Panc1 (cell line): ENCODE results near the gene ATP5F1E. TPM values are rescaled to one million over a fixed set of nuclear protein-coding genes. Genes with fewer than 3 reads are reported as not detected.

Source experiments
- ATAC-seq: fragments of 200-7000 bp; cut with Tn5 transposase; 2 replicates; pipeline ENCODE4 v1.9.1; 2020; ENCODE audit warnings: mild to moderate bottlenecking, moderate library complexity
- BruUV-seq: library from RNA; stranded (reverse); fragments of 400-500 nt; replicated peaks from 2 replicates; lab custom pipeline; 2021; lab: Mats Ljungman, UMichigan
- CTCF ChIA-PET: fragments of 300-600 bp; sonication (Branson Sonifier 250); formaldehyde crosslinking; loops from one replicate; lab custom pipeline; 2022; ENCODE audit warnings: antibody characterized with exemption; lab: Charles Lee
- POLR2A ChIA-PET: fragments of 300-600 bp; sonication (Branson Sonifier 250); formaldehyde crosslinking; loops from one replicate; lab custom pipeline; 2022; ENCODE audit warnings: antibody characterized with exemption; lab: Charles Lee
- DNase-seq: peaks from one replicate; pipeline ENCODE4 v3.0.0-alpha.2; 2010; ENCODE audit warnings: low read depth, low spot score
- H3K27ac ChIP-seq: 2 replicates; pipeline ENCODE4 v1.5.1; 2011; ENCODE audit warnings: mild to moderate bottlenecking, low read length, inconsistent platforms
- H3K27me3 ChIP-seq: fragments of 200-500 bp; sonication (Bioruptor generic); 2 replicates; pipeline ENCODE4 v1.6.0; 2014; ENCODE audit warnings: low read length, inconsistent platforms; ENCODE audit not compliant: control insufficient read depth, insufficient read depth
- H3K36me3 ChIP-seq: fragments of 200-500 bp; sonication (Bioruptor generic); 2 replicates; pipeline ENCODE4 v1.5.1; 2014; ENCODE audit warnings: inconsistent platforms, mild to moderate bottlenecking, low read length, moderate library complexity; ENCODE audit not compliant: control insufficient read depth, insufficient read depth
- H3K4me1 ChIP-seq: 2 replicates; pipeline ENCODE4 v1.5.1; 2011; ENCODE audit warnings: inconsistent platforms, mild to moderate bottlenecking, low read length, moderate library complexity; ENCODE audit not compliant: control insufficient read depth, insufficient read depth
- H3K4me3 ChIP-seq, 2 experiments: 2 replicates each; pipeline ENCODE4 v1.5.1; 2011 to 2012; ENCODE audit warnings: low read depth in 2 of 2, low read length in 2 of 2, mild to moderate bottlenecking in 2 of 2, inconsistent platforms in 1 of 2, moderate library complexity in 1 of 2
- H3K9me3 ChIP-seq: fragments of 200-500 bp; sonication (Bioruptor generic); 2 replicates; pipeline ENCODE4 v1.5.1; 2014; ENCODE audit warnings: low read depth, mild to moderate bottlenecking, inconsistent platforms, low read length, moderate library complexity; ENCODE audit not compliant: control insufficient read depth, insufficient read depth
- POLR2AphosphoS5 ChIP-seq: IDR thresholded peaks from 2 replicates; pipeline ENCODE4 v1.6.1; 2012; ENCODE audit warnings: mild to moderate bottlenecking, low read depth, low read length, moderate library complexity
- SIN3A ChIP-seq: IDR thresholded peaks from 2 replicates; pipeline ENCODE4 v1.6.1; 2012; ENCODE audit warnings: low read depth, mild to moderate bottlenecking, low read length, moderate library complexity, borderline replicate concordance; ENCODE audit not compliant: insufficient read depth
- TCF7L2 ChIP-seq: IDR thresholded peaks from 2 replicates; pipeline ENCODE4 v1.6.1; 2011; ENCODE audit warnings: mild to moderate bottlenecking, low read depth, low read length, inconsistent platforms
- in situ Hi-C: cut with HindIII; loops from 2 replicates; pipeline ENCODE4 v1.10.0; 2016; ENCODE audit warnings: low sequenced_read_pairs, low pct_unique_long_range_greater_than_20kb
- intact Hi-C: fragments of 100-400 bp; cut with micrococcal nuclease; formaldehyde crosslinking; loops from one replicate; pipeline ENCODE4 v1.10.0; 2022; ENCODE audit not compliant: unreplicated experiment
- total RNA-seq: library from RNA; stranded (reverse); gene quantifications from one replicate; pipeline ENCODE4 v1.2.1, GENCODE V29; 2021; ENCODE audit not compliant: unreplicated experiment
- TF ChIP-seq, protein P1 (sequence below), 2 experiments: IDR thresholded peaks; 2 replicates each; pipeline ENCODE4 v1.6.1; 2011 to 2012; ENCODE audit warnings: low read depth in 2 of 2, control low read depth in 1 of 2, low read length in 1 of 2, mild to moderate bottlenecking in 1 of 2, moderate library complexity in 1 of 2; ENCODE audit not compliant: insufficient read depth in 1 of 2
- TF ChIP-seq, protein P2 (sequence below): fragments of 450-650 bp; IDR thresholded peaks from 2 replicates; pipeline ENCODE4 v1.5.1; 2017; ENCODE audit warnings: mild to moderate bottlenecking

Gene ATP5F1E
- total RNA-seq, 1 experiment from 2014 or later, result 90.6 TPM

DNA sequence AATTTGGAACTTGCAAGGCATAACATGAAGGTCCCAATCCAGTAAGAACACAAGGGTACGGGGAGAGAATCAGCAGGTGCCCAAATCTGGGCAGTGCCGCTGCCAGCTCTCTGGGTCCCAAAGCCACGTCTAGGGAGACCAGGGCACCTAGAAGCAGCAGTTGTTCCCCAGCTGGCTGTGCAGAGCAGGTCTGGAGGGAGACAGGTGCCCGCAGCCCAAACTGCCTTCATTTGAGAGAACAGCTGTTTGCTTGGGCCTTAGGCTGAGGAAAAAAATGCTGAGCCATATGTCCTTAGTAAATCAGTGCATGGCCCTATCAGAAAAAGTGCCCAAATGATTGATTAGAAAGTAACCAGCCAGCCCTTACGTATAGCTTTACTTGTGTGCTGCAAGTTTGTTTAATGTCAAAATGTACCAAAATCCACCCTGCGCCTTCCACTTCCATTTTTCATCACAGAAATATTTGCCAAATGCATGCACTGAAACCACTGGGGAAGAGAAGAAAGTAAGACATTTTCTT, 19.6 kb upstream of the ATP5F1E start:
- ChIA-PET POLR2A (no interaction called here), CTCF (no interaction called here)
- H3K27ac ChIP-seq, result no peak overlapping the region
- DNase-seq (no peak), ATAC-seq (no peak)
- in situ Hi-C loops, result no loop called here
- H3K4me1 ChIP-seq, result no peaks in the 10 kb centered on the region
- no peaks in the 10 kb centered on the region for H3K36me3 ChIP-seq
- TF ChIP-seq POLR2AphosphoS5, result no peak
- intact Hi-C loops, result no loop called here
- no peaks in the 10 kb centered on the region for H3K9me3 ChIP-seq
- BruUV-seq, result no TSS peak
- peaks cover 22% of the 10 kb centered on the region for H3K27me3 ChIP-seq
- H3K4me3 ChIP-seq, result no peak overlapping the region

DNA sequence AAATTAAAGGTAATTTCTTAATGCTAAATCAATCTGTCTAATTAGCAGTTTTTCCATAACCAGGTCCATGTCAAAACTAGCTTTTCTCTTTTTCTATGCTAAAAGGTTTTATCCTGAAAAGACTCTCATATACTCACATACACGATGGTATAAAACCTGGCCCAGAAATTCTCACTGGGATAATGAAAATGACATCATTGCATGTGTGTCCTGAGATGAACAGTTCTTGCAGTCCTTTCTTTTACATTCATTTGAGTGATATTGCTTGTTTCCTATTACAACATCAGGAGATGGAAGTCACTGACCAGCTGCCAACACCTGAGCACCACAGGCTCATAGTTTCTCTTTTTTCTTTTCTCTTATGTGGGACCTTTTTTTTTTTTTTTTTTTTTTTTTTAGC, 18.3 kb upstream of the ATP5F1E start:
- BruUV-seq, result no TSS peak
- TF ChIP-seq TCF7L2 (no peak), SIN3A (no peak), POLR2AphosphoS5 (no peak)
- TF ChIP-seq, protein P1, sequence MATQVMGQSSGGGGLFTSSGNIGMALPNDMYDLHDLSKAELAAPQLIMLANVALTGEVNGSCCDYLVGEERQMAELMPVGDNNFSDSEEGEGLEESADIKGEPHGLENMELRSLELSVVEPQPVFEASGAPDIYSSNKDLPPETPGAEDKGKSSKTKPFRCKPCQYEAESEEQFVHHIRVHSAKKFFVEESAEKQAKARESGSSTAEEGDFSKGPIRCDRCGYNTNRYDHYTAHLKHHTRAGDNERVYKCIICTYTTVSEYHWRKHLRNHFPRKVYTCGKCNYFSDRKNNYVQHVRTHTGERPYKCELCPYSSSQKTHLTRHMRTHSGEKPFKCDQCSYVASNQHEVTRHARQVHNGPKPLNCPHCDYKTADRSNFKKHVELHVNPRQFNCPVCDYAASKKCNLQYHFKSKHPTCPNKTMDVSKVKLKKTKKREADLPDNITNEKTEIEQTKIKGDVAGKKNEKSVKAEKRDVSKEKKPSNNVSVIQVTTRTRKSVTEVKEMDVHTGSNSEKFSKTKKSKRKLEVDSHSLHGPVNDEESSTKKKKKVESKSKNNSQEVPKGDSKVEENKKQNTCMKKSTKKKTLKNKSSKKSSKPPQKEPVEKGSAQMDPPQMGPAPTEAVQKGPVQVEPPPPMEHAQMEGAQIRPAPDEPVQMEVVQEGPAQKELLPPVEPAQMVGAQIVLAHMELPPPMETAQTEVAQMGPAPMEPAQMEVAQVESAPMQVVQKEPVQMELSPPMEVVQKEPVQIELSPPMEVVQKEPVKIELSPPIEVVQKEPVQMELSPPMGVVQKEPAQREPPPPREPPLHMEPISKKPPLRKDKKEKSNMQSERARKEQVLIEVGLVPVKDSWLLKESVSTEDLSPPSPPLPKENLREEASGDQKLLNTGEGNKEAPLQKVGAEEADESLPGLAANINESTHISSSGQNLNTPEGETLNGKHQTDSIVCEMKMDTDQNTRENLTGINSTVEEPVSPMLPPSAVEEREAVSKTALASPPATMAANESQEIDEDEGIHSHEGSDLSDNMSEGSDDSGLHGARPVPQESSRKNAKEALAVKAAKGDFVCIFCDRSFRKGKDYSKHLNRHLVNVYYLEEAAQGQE (IDR thresholded peaks at IDR 0.05; ENCODE audit: insufficient read depth in 1 of 2, low read depth in 2 of 2, low read length in 1 of 2), result no peak
- TF ChIP-seq, protein P2, sequence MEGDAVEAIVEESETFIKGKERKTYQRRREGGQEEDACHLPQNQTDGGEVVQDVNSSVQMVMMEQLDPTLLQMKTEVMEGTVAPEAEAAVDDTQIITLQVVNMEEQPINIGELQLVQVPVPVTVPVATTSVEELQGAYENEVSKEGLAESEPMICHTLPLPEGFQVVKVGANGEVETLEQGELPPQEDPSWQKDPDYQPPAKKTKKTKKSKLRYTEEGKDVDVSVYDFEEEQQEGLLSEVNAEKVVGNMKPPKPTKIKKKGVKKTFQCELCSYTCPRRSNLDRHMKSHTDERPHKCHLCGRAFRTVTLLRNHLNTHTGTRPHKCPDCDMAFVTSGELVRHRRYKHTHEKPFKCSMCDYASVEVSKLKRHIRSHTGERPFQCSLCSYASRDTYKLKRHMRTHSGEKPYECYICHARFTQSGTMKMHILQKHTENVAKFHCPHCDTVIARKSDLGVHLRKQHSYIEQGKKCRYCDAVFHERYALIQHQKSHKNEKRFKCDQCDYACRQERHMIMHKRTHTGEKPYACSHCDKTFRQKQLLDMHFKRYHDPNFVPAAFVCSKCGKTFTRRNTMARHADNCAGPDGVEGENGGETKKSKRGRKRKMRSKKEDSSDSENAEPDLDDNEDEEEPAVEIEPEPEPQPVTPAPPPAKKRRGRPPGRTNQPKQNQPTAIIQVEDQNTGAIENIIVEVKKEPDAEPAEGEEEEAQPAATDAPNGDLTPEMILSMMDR, result no peak
- intact Hi-C loops (no loop called here), in situ Hi-C loops (no loop called here)
- POLR2A ChIA-PET, result no interaction called here
- Histone ChIP-seq H3K36me3 (no peaks in the 10 kb centered on the region), H3K27ac (no peak overlapping the region), H3K27me3 (peaks cover 15% of the 10 kb centered on the region; the same call in 1 of the 2 replicates), H3K4me1 (no peaks in the 10 kb centered on the region), H3K9me3 (no peaks in the 10 kb centered on the region), H3K4me3 (no peak overlapping the region)
- CTCF ChIA-PET, result no interaction called here
- no peak for DNase-seq
- ATAC-seq, result no peak

DNA sequence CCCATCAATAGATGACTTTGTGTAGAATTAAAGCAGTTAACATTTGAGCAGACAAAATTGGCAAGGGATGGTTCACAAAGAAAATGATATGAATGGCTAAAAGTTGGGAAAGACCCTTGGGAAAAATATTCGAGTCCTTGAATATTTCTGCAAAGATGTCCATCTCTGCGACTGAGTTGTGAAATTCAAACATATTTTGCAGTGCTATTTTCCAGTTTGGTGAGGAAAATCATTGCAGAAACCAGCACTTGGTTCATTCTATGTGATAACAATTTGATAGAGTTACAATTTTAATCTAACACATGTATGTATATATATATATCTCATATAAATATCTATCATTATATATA, 16.5 kb upstream of the ATP5F1E start:
- Histone ChIP-seq H3K36me3 (no peaks in the 10 kb centered on the region), H3K4me1 (peaks cover 3% of the 10 kb centered on the region; the same call in 1 of the 2 replicates)
- in situ Hi-C loops, result no loop called here

More for the DNA sequence above, 16.5 kb upstream of the ATP5F1E start:
- POLR2A ChIA-PET, result no interaction called here
- Histone ChIP-seq H3K9me3 (no peaks in the 10 kb centered on the region), H3K27ac (no peak overlapping the region), H3K4me3 (no peak overlapping the region), H3K27me3 (peaks cover 8% of the 10 kb centered on the region; the same call in 1 of the 2 replicates)
- TF ChIP-seq TCF7L2 (no peak), POLR2AphosphoS5 (no peak), SIN3A (no peak)
- TF ChIP-seq, protein P1 (IDR thresholded peaks at IDR 0.05; ENCODE audit: insufficient read depth in 1 of 2, low read depth in 2 of 2, low read length in 1 of 2), result no peak
- TF ChIP-seq, protein P2, result no peak
- no TSS peak for BruUV-seq
- intact Hi-C loops, result no loop called here
- ATAC-seq, result no peak
- CTCF ChIA-PET, result no interaction called here
- DNase-seq, result no peak
